IPS DF 4.7 (cell line): Measurements from ENCODE around the gene DPM3.
"Not testable (repeated sequence)": the region's sequence is repeated elsewhere in the genome, so short reads cannot be mapped to it uniquely, and the experiment has no call there.

ENCODE experiments used
- DNase-seq: peaks from one replicate; pipeline ENCODE4 v3.0.0-alpha.2; 2013; ENCODE audit warnings: low spot score; ENCODE audit errors: extremely low read depth

DPM3 gene

GRCh38 chr1:155158991-155159390 is 18.7 kb upstream of the DPM3 start:
- DNase-seq, result no peak

GRCh38 chr1:155155996-155156643 is 15.8 kb upstream of the DPM3 start:
- DNase-seq, result not testable (repeated sequence)

- no peak for DNase-seq
These were observed 5.2 kb upstream of the DPM3 start for GRCh38 chr1:155145491-155145890.

GRCh38 chr1:155141749-155142148 is 1.4 kb upstream of the DPM3 start:
- no peak for DNase-seq

- no peak for DNase-seq
These were observed 261 bp upstream of the DPM3 start for GRCh38 chr1:155140630-155140953.

GRCh38 chr1:155137154-155137949 is 3.0 kb downstream of the DPM3 start:
- DNase-seq, result no peak

GRCh38 chr1:155136748-155137147 is 3.6 kb downstream of the DPM3 start:
- no peak for DNase-seq

GRCh38 chr1:155135415-155136028 is 4.8 kb downstream of the DPM3 start, which contains the start of gene SLC50A1:
SLC50A1 (plus strand) TSS chr1:155135852; CDS start chr1:155135912, 60 bp downstream.
- DNase-seq, result no peak

GRCh38 chr1:155134880-155135414 is 5.4 kb downstream of the DPM3 start:
- no peak for DNase-seq

GRCh38 chr1:155134322-155134721 is 6.0 kb downstream of the DPM3 start:
- no peak for DNase-seq

GRCh38 chr1:155133799-155134281 is 6.5 kb downstream of the DPM3 start:
- no peak for DNase-seq

- DNase-seq, result no peak
These were observed 8.5 kb downstream of the DPM3 start for GRCh38 chr1:155131856-155132255.

GRCh38 chr1:155131285-155131684 is 9.0 kb downstream of the DPM3 start:
- DNase-seq, result no peak

- no peak for DNase-seq
These were observed 9.9 kb downstream of the DPM3 start for GRCh38 chr1:155130272-155131006.

GRCh38 chr1:155128755-155129473 is 11.4 kb downstream of the DPM3 start:
- no peak for DNase-seq

GRCh38 chr1:155127967-155128754 is 12.2 kb downstream of the DPM3 start:
- DNase-seq, result no peak

- DNase-seq, result no peak
These were observed 13.0 kb downstream of the DPM3 start, which contains the start of gene EFNA1 for GRCh38 chr1:155127105-155127966. EFNA1 (plus strand) TSS chr1:155127876; CDS start chr1:155127978, 102 bp downstream.

- no peak for DNase-seq
These were observed 13.7 kb downstream of the DPM3 start for GRCh38 chr1:155126556-155127104.
